ENCODE results near the gene CCDC171.

DNA sequence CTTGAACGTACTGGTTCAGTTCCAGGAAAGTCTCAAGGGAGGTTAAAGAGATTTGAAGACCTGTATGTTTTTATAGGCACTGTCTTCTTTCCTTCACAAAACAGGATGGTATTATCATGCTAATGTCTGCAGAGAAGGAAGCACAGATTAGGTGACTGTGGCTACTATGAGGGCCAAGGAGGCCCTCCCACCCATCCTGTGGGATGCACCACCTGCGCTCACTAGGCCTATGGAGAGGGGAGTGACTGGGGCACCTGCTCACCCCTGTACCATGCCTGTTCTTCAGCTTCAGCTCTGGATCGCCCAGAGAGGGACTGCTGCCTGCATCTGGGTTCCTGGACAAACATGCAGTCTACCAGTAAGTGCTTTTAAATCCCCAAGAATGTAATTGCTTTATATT, 469.4 kb downstream of the CCDC171 start:
- TF ChIP-seq, protein P1, sequence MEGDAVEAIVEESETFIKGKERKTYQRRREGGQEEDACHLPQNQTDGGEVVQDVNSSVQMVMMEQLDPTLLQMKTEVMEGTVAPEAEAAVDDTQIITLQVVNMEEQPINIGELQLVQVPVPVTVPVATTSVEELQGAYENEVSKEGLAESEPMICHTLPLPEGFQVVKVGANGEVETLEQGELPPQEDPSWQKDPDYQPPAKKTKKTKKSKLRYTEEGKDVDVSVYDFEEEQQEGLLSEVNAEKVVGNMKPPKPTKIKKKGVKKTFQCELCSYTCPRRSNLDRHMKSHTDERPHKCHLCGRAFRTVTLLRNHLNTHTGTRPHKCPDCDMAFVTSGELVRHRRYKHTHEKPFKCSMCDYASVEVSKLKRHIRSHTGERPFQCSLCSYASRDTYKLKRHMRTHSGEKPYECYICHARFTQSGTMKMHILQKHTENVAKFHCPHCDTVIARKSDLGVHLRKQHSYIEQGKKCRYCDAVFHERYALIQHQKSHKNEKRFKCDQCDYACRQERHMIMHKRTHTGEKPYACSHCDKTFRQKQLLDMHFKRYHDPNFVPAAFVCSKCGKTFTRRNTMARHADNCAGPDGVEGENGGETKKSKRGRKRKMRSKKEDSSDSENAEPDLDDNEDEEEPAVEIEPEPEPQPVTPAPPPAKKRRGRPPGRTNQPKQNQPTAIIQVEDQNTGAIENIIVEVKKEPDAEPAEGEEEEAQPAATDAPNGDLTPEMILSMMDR (IDR thresholded peaks at IDR 0.05), result no peak
- no peak for TF ChIP-seq POLR2A (IDR thresholded peaks at IDR 0.05)
